Transverse colon (tissue), 4 donors: ENCODE results near the gene RABL6. TPM values are rescaled to one million over a fixed set of nuclear protein-coding genes. Genes with fewer than 3 reads are reported as not detected.
"Not testable (repeated sequence)": the region's sequence is repeated elsewhere in the genome, so short reads cannot be mapped to it uniquely, and the experiment has no call there.

Source experiments
- DNase-seq: peaks from one replicate; pipeline ENCODE4 v3.0.0-alpha.2; 2019
- H3K27ac ChIP-seq, 4 donors: fragments of 200-600 bp; sonication (generic); 2 replicates each; pipeline ENCODE4 v1.5.1; 2016 to 2018; ENCODE audit warnings: inconsistent platforms in 4 of 4
- H3K27me3 ChIP-seq: fragments of 200-600 bp; sonication (generic); 2 replicates; pipeline ENCODE4 v1.5.1; 2017; ENCODE audit warnings: inconsistent platforms
- H3K36me3 ChIP-seq, 4 donors: fragments of 200-600 bp; sonication (generic); 2 replicates each; pipeline ENCODE4 v1.5.1; 2017 to 2019; ENCODE audit warnings: inconsistent platforms in 4 of 4
- H3K4me1 ChIP-seq, 4 donors: fragments of 200-600 bp; sonication (generic); 2 replicates each; pipeline ENCODE4 v1.5.1; 2017 to 2020; ENCODE audit warnings: inconsistent platforms in 4 of 4
- H3K4me3 ChIP-seq, 4 donors: fragments of 200-600 bp; sonication (generic); 1 replicate in 1 of 4; 2 replicates in 3 of 4; pipeline versions ENCODE4 v1.5.1 to v1.6.1; 2017 to 2019; ENCODE audit warnings: inconsistent platforms in 4 of 4
- H3K9me3 ChIP-seq, 2 donors: fragments of 200-600 bp; sonication (generic); 2 replicates each; pipeline ENCODE4 v1.5.1; 2017 to 2019; ENCODE audit warnings: inconsistent platforms in 2 of 2
- CTCF ChIP-seq, 5 experiments: fragments of 200-600 bp in 3 of 5; fragments of 450-650 bp in 2 of 5; sonication (generic) in 3 of 5; IDR thresholded peaks; 1 replicate in 2 of 5; 2 replicates in 3 of 5; pipeline ENCODE4 v1.5.1; 2016 to 2017; ENCODE audit warnings: antibody characterized with exemption in 5 of 5, inconsistent platforms in 3 of 5, mild to moderate bottlenecking in 2 of 5, moderate library complexity in 1 of 5
- EP300 ChIP-seq: sonication (generic); formaldehyde crosslinking; IDR thresholded peaks from one replicate; pipeline ENCODE4 v1.6.1; 2017; ENCODE audit warnings: antibody characterized with exemption, low read depth
- POLR2A ChIP-seq: fragments of 450-650 bp; IDR thresholded peaks from one replicate; pipeline ENCODE4 v1.6.1; 2016; ENCODE audit warnings: antibody characterized with exemption, mild to moderate bottlenecking, moderate library complexity
- POLR2AphosphoS5 ChIP-seq, 3 donors: sonication (generic); formaldehyde crosslinking; IDR thresholded peaks; one replicate each; pipeline ENCODE4 v1.6.1; 2016; ENCODE audit warnings: antibody characterized with exemption in 3 of 3
- WGBS, 2 donors: methylation state at CpG; one replicate each; pipeline ENCODE4 v1.1.5; 2018; ENCODE audit warnings: low coverage in 1 of 2; 5-methylcytosine and 5-hydroxymethylcytosine counted together
- in situ Hi-C, 4 donors: fragments of 200-750 bp; cut with MboI; loops; one replicate each; pipeline versions ENCODE4 v1.15.0 to v1.15.1; 2017; ENCODE audit warnings: low sequenced_read_pairs in 3 of 4, low pct_ligation_motif_present in 1 of 4, low pct_unique_long_range_greater_than_20kb in 1 of 4
- intact Hi-C: fragments of 100-400 bp; cut with DNase I; formaldehyde crosslinking; loops from one replicate; pipeline ENCODE4 v1.15.1; 2023; ENCODE audit warnings: low total_unique reads
- total RNA-seq, 4 donors: library from RNA; depleted of rRNA; stranded (reverse); fragments of >200 nt; gene quantifications; one replicate each; pipeline ENCODE4 v1.1.0, GENCODE V29; 2016

RABL6 gene
- total RNA-seq, 4 donors from 2014 or later, result 71.3 to 227 (median 160) TPM

GRCh38 chr9:136843801-136844740 is 36.3 kb downstream of the RABL6 start:
- in situ Hi-C loops, H3K9me3 ChIP-seq, H3K36me3 ChIP-seq, intact Hi-C loops: not testable (repeated sequence)
- peak overlapping the region in 2 of 4 donors; percentile 9 to 12 for H3K4me3 ChIP-seq
- H3K27ac ChIP-seq, result peak overlapping the region in 3 of 4 donors; percentile 71 to 89 (median 80)
- 36% methylated on average over 65 of the region's 99 CpGs; no CpG with 5 or more reads in 1 of the 2 donors for WGBS, 2 donors
- peak; percentile 76 to 90 (median 82) for TF ChIP-seq CTCF (IDR thresholded peaks at IDR 0.05)
- peaks cover 41% of the 10 kb centered on the region for H3K27me3 ChIP-seq
- H3K4me1 ChIP-seq, result peaks cover 29 to 79% (median 64%) of the 10 kb centered on the region in 4 donors
- DNase-seq, result peak; percentile 63

GRCh38 chr9:136844761-136845464 is 37.2 kb downstream of the RABL6 start:
- peaks cover 41% of the 10 kb centered on the region for H3K27me3 ChIP-seq

GRCh38 chr9:136845465-136846260 is 37.9 kb downstream of the RABL6 start:
- Histone ChIP-seq H3K27ac (no peak overlapping the region), H3K4me3 (no peak overlapping the region), H3K4me1 (peaks cover 38 to 79% (median 61%) of the 10 kb centered on the region in 4 donors), H3K9me3 (no peaks in the 10 kb centered on the region), H3K36me3 (no peaks in the 10 kb centered on the region), H3K27me3 (peaks cover 41% of the 10 kb centered on the region)
- in situ Hi-C loops, result no loop called here
- intact Hi-C loops, result no loop called here
- TF ChIP-seq CTCF (IDR thresholded peaks at IDR 0.05) (no peak), POLR2A (no peak), POLR2AphosphoS5 (IDR thresholded peaks at IDR 0.05) (no peak), EP300 (no peak)
- no peak for DNase-seq
- 65% methylated on average over 82 of the region's 102 CpGs; no CpG with 5 or more reads in 1 of the 2 donors for WGBS, 2 donors

More at GRCh38 chr9:136844761-136845464, 37.2 kb downstream of the RABL6 start:
- no peak overlapping the region for H3K4me3 ChIP-seq
- 55% methylated on average over 52 of the region's 88 CpGs; no CpG with 5 or more reads in 1 of the 2 donors for WGBS, 2 donors
- intact Hi-C loops, result no loop called here
- H3K9me3 ChIP-seq, result no peaks in the 10 kb centered on the region
- peaks cover 32 to 79% (median 61%) of the 10 kb centered on the region in 4 donors for H3K4me1 ChIP-seq
- H3K36me3 ChIP-seq, result no peaks in the 10 kb centered on the region
- in situ Hi-C loops, result no loop called here
- no peak overlapping the region for H3K27ac ChIP-seq
- no peak for DNase-seq
- TF ChIP-seq POLR2A (no peak), EP300 (no peak)

GRCh38 chr9:136846376-136847087 is 38.8 kb downstream of the RABL6 start:
- H3K27ac ChIP-seq, result peak overlapping the region in 3 of 4 donors; percentile 89 to 95 (median 92)
- peak overlapping the region in 2 of 4 donors; percentile 63 to 69 for H3K4me3 ChIP-seq
- no peaks in the 10 kb centered on the region for H3K36me3 ChIP-seq
- H3K27me3 ChIP-seq, result peaks cover 41% of the 10 kb centered on the region
- intact Hi-C loops, result no loop called here
- in situ Hi-C loops, result no loop called here
- peaks cover 33 to 74% (median 55%) of the 10 kb centered on the region in 4 donors for H3K4me1 ChIP-seq
- TF ChIP-seq EP300 (no peak), POLR2A (no peak), POLR2AphosphoS5 (IDR thresholded peaks at IDR 0.05) (no peak), CTCF (IDR thresholded peaks at IDR 0.05) (no peak)
- WGBS, 2 donors, result 54% methylated on average over 93 of the region's 98 CpGs; no CpG with 5 or more reads in 1 of the 2 donors
- DNase-seq, result no peak
- H3K9me3 ChIP-seq, result no peaks in the 10 kb centered on the region
